Kidney capillary endothelial cell (primary cell): ENCODE results near the gene CIB1.

Experiments
- DNase-seq: peaks from one replicate; pipeline ENCODE4 v3.0.0-alpha.2; 2018; ENCODE audit warnings: low spot score

CIB1 gene

GRCh38 chr15:90214553-90215196 is 19.1 kb downstream of the CIB1 start:
- DNase-seq: no peak

DNA sequence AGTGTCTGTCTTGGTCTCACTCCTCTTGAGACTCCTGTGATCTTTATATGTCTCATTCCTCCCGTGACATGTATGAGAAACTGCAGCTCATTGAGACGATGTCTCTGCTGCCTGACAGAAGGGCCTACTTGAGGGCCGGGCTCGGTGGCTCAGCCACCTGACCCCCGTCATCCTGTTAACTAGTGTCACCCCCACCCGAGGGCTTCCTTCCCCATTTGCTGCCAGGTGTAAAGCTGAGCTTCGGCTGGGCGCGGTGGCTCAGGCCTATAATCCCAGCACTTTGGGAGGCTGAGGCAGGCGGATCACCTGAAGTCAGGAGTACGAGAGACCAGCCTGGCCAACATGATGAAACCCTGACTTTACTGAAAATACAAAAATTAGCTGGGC is 19.9 kb downstream of the CIB1 start:
- no peak for DNase-seq

GRCh38 chr15:90213122-90213817 is 20.5 kb downstream of the CIB1 start:
- no peak for DNase-seq

- DNase-seq: no peak
Observed at GRCh38 chr15:90212221-90213098, 21.3 kb downstream of the CIB1 start.

DNA sequence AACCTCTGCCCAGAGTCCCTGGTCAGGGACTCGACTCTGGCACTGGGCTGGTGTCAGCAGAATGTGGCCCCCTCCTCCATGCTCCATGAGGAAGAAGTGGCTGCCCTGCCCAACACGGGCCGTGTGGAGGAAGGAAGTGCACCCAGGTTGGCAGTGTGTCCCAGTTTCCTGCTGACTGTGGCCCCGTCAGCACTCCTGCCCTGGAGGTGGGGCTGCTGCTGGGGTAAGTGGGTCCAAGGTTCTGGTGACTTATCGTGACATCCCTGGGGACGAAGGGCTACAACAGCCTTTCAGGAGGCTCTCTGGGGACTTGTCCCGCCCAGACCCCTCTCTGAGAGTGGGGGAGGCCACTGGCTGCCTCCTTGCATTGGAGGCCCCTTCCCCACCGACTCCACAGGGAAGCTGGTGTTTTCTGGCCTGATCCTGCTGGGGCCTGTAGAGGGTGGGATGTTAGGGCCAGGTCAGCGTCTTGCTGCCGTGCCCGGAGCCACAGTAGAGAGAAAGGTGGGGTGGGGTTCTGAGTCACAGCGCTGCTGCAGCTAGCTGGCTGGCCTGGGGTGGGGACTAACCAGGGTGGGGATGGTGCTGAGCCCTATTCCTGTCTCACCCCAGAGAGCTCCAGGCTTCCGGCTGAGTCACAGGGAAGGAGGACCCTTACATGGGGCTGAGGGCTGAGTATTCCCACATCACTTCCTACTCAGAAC is 22.1 kb downstream of the CIB1 start:
- DNase-seq: peak; percentile 79

DNA sequence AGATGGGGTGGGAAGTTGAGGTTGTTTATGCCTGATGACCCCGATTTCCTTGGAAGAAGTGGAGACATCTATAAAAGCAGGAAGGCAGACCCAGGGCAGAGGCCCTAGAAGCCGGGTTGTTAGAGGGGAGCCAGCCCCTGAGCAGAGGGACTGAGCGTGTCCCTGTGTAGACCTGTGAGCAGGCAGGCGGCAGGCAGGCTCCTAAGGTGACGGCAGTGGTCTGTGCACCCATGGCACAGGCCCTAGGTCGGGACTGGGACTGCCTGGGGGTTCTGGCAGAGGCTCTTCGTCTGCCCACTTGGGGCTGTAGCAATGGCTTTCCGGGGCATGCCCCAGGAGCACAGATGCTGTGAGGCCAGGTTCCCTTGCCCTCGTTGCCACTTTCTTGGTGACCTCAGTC is 22.7 kb downstream of the CIB1 start:
- DNase-seq: no peak

GRCh38 chr15:90210593-90210992 is 23.1 kb downstream of the CIB1 start:
- DNase-seq: no peak

- DNase-seq: no peak
Observed at GRCh38 chr15:90209591-90209990, 24.1 kb downstream of the CIB1 start.

GRCh38 chr15:90208356-90208755 is 25.4 kb downstream of the CIB1 start:
- DNase-seq: no peak

- no peak for DNase-seq
Observed at GRCh38 chr15:90207252-90207651, 26.5 kb downstream of the CIB1 start.

- no peak for DNase-seq
Observed at GRCh38 chr15:90205886-90206285, 27.9 kb downstream of the CIB1 start.

GRCh38 chr15:90205050-90205848 is 28.5 kb downstream of the CIB1 start:
- no peak for DNase-seq

DNA sequence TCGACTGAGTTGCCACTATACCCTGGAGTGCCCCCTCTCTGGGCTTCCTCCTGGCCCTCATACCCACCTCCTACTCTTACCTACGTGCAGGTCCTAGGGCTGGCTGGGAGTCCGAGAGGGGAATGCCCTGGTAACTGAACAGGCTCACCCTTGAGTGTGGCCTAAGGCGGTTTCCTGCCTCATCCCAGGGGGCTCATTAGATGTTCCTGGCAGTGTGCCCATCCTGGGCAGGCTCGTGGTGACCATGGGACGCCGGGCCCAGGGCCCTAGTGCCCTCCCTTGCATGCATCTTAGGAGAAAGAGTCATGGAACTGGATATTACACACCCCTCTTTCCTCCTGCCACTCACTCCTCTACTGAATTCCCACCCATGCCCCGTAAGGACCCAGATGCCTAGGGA is 29.8 kb downstream of the CIB1 start:
- DNase-seq: peak; percentile 38

DNA sequence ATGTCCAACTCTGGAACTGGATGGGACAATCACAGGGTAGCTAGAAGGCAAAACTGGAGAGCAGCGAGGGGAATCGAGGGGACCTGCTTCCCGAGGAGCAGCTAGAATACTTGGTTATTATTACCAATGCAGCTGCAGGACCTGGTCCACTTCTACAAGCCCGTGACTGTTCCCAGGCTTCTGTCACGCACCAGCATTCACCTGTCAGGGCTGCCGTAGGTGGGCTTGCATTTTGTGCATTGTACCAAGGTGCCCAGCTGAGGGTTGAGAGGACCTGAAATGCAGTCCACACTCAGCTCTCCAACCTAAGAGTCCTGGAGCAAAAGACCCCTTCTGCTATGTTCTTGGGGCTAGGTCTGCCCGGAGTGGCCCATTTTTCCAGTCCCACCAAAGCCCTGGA is 30.3 kb downstream of the CIB1 start:
- DNase-seq: no peak

DNA sequence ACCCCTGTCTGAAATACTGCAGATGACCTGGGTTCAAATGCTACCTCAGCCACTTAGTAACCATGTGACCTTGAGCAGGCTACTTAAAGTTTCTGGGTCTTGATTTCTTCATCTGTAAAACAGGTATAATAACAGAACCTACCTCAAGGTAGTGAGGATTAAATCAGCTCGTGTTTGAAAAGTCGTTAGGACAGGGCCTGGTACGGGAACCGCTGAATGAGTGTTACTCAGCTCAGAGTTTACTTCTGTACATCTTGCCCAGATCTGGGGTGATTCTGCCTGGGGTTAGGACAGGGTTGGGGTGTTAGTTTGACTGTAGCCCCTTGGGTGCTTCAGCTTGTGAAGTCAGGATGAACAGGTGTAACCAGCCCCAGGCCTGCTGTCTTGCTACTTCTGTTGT is 30.8 kb downstream of the CIB1 start:
- DNase-seq: no peak

DNA sequence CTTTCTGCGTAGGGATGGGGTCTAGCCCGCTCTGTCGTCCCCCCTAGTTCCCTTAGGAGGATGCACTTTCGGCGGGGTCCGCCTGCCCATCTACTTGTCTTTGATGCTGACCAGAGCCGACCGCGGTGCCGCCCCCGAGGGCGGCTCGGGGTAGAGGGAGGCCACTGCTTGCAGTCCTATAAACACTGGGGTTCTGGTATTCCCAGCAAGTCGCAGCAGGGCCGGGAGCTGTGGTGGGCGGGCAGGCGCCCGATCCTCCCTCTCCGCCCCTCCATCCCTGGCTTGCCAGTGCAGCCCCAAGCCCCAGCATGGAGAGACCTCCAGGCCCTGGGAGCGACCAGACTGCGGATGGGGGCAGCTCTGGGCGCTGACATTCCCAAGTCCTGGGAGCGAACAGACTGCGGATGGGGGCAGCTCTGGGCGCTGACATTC is 31.8 kb downstream of the CIB1 start:
- no peak for DNase-seq

DNA sequence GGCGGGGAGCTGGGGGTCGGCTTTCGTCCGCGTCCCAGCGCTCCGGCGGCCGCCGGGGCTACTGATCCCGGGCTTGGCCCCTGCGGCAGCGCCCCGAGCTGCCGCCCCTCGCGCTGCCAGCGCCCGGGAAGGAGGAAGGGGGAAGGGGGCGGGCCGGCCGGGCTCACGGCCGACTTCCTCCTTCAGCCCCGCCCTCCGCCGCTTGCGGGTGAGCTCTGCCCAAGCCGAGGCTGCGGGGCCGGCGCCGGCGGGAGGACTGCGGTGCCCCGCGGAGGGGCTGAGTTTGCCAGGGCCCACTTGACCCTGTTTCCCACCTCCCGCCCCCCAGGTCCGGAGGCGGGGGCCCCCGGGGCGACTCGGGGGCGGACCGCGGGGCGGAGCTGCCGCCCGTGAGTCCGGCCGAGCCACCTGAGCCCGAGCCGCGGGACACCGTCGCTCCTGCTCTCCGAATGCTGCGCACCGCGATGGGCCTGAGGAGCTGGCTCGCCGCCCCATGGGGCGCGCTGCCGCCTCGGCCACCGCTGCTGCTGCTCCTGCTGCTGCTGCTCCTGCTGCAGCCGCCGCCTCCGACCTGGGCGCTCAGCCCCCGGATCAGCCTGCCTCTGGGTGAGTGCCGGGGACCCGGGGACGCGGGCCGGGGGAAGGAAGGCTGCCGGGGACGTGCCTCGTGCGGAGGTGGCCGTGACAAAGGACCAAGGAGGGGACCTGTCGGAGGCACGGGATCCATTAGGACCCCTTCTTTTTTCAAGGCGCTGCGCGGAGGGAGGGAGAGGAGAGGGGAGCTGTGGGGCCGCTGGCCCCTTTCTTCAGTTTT is 32.4 kb downstream of the CIB1 start, which contains the start of gene SEMA4B:
SEMA4B (plus strand) TSS at position 201 of the 814 bp plus-strand sequence; CDS start at position 450, 249 bp downstream.
- DNase-seq: no peak

- no peak for DNase-seq
Observed at GRCh38 chr15:90200534-90201129, 33.1 kb downstream of the CIB1 start.

GRCh38 chr15:90194655-90195054 is 39.1 kb downstream of the CIB1 start:
- DNase-seq: no peak
